ENCODE data around the gene TSGA10IP. TPM values are rescaled to one million over a fixed set of nuclear protein-coding genes. Genes with fewer than 3 reads are reported as not detected.

The TSGA10IP gene
- total RNA-seq, 2 experiments from 2014 or later = not detected

- Histone ChIP-seq H3K27ac (ENCODE audit: low read depth in 1 of 2, low read length in 2 of 2) (peak within 1 kb of the TSS; percentile 83 to 86), H3K9me3 (ENCODE audit: control insufficient read depth in 1 of 2, insufficient read depth in 1 of 2, low read length in 2 of 2) (no peaks in the 10 kb centered on the region), H3K4me1 (ENCODE audit: insufficient read depth, low read length) (peaks cover 54% of the 10 kb centered on the region), H3K27me3 (ENCODE audit: control insufficient read depth in 1 of 2, insufficient read depth in 2 of 2, low read length in 2 of 2) (no peaks in the 10 kb centered on the region), H3K36me3 (ENCODE audit: insufficient read depth, low read length) (peaks cover 42% of the 10 kb centered on the region), H3K4me3 (ENCODE audit: low read length) (peak within 1 kb of the TSS; percentile 100)
- intact Hi-C loops (cut with DNase I, micrococcal nuclease) = loop anchor here (1.0 to 5.0 kb wide), 10 partner anchors 9 to 133 kb away; partner anchors contain the start of genes FIBP (in 2 of the 2), FOSL1 (in 2 of the 2), SART1 (in 2 of the 2) and BANF1 (in 1 of the 2)
- ChIA-PET POLR2A (interaction anchor here (0.6 to 6.6 kb wide), 11 partner anchors 9 to 349 kb away, joined by 3 to 104 read pairs (median 8); partner anchors contain the start of genes CCDC85B, CFL1, FIBP and FOSL1), CTCF (interaction anchor here (0.9 to 3.2 kb wide), 4 partner anchors 30 to 59 kb away, joined by 3 to 21 read pairs (median 8); partner anchors contain the start of genes CCDC85B, FIBP and MUS81)
- DNase-seq = peak; percentile 97 to 100 (median 99)
- TF ChIP-seq, protein P1, sequence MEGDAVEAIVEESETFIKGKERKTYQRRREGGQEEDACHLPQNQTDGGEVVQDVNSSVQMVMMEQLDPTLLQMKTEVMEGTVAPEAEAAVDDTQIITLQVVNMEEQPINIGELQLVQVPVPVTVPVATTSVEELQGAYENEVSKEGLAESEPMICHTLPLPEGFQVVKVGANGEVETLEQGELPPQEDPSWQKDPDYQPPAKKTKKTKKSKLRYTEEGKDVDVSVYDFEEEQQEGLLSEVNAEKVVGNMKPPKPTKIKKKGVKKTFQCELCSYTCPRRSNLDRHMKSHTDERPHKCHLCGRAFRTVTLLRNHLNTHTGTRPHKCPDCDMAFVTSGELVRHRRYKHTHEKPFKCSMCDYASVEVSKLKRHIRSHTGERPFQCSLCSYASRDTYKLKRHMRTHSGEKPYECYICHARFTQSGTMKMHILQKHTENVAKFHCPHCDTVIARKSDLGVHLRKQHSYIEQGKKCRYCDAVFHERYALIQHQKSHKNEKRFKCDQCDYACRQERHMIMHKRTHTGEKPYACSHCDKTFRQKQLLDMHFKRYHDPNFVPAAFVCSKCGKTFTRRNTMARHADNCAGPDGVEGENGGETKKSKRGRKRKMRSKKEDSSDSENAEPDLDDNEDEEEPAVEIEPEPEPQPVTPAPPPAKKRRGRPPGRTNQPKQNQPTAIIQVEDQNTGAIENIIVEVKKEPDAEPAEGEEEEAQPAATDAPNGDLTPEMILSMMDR (IDR thresholded peaks at IDR 0.05) = no peak
- ATAC-seq (ENCODE audit: poor library complexity) = peak; percentile 88
- Mint-ChIP-seq H3K27ac (peak within 1 kb of the TSS; percentile 92), H3K4me3 (peak within 1 kb of the TSS; percentile 94), H3K4me1 (ENCODE audit: low read depth) (peaks cover 47% of the 10 kb centered on the region), H3K9me3 (no peaks in the 10 kb centered on the region), H3K27me3 (no peaks in the 10 kb centered on the region), H3K36me3 (ENCODE audit: low read depth) (peaks cover 48% of the 10 kb centered on the region)
Observed at GRCh38 chr11:65919141-65919572, 26.1 kb upstream of the TSGA10IP start, which contains the start of gene DRAP1. DRAP1 (plus strand) TSS chr11:65919426; CDS start chr11:65919502, 76 bp downstream.

- Histone ChIP-seq H3K4me3 (ENCODE audit: low read length) (peak overlapping the region; percentile 84), H3K9me3 (ENCODE audit: control insufficient read depth in 1 of 2, insufficient read depth in 1 of 2, low read length in 2 of 2) (no peaks in the 10 kb centered on the region), H3K27me3 (ENCODE audit: control insufficient read depth in 1 of 2, insufficient read depth in 2 of 2, low read length in 2 of 2) (no peaks in the 10 kb centered on the region), H3K4me1 (ENCODE audit: insufficient read depth, low read length) (peaks cover 54% of the 10 kb centered on the region), H3K27ac (ENCODE audit: low read depth in 1 of 2, low read length in 2 of 2) (peak overlapping the region; percentile 59 to 70), H3K36me3 (ENCODE audit: insufficient read depth, low read length) (peaks cover 42% of the 10 kb centered on the region)
- ChIA-PET POLR2A (interaction anchor here (1.0 to 6.6 kb wide), 5 partner anchors 8 to 348 kb away, joined by 3 to 104 read pairs (median 6); partner anchors contain the start of genes CCDC85B, FIBP and SART1), CTCF (interaction anchor here (0.9 to 3.2 kb wide), 3 partner anchors 31 to 60 kb away, joined by 3 to 21 read pairs (median 10); partner anchors contain the start of genes CCDC85B, FIBP and MUS81)
- H3K9me3 Mint-ChIP-seq = no peaks in the 10 kb centered on the region
- DNase-seq (peak in 10 of 14 experiments; percentile 33 to 83 (median 56)), ATAC-seq (ENCODE audit: poor library complexity) (peak; percentile 27)
- intact Hi-C loops (cut with DNase I, micrococcal nuclease) = loop anchor here (1.0 to 5.0 kb wide), 10 partner anchors 9 to 133 kb away; partner anchors contain the start of genes FIBP (in 2 of the 2), FOSL1 (in 2 of the 2), SART1 (in 2 of the 2) and BANF1 (in 1 of the 2)
- peak overlapping the region; percentile 93 for H3K4me3 Mint-ChIP-seq
- peaks cover 44% of the 10 kb centered on the region for H3K4me1 Mint-ChIP-seq (ENCODE audit: low read depth)
- peak overlapping the region; percentile 92 for H3K27ac Mint-ChIP-seq
- no peaks in the 10 kb centered on the region for H3K27me3 Mint-ChIP-seq
- TF ChIP-seq, protein P1 (IDR thresholded peaks at IDR 0.05) = no peak
- H3K36me3 Mint-ChIP-seq (ENCODE audit: low read depth) = peaks cover 48% of the 10 kb centered on the region
Observed at GRCh38 chr11:65919573-65920371, 25.5 kb upstream of the TSGA10IP start.

- CTCF ChIA-PET = interaction anchor here (0.9 to 3.2 kb wide), 3 partner anchors 32 to 60 kb away, joined by 3 to 21 read pairs (median 10); partner anchors contain the start of genes CCDC85B, FIBP and MUS81
- POLR2A ChIA-PET = interaction anchor here (1.0 to 6.6 kb wide), 5 partner anchors 7 to 347 kb away, joined by 3 to 104 read pairs (median 6); partner anchors contain the start of genes CCDC85B, FIBP and SART1
- TF ChIP-seq, protein P1 (IDR thresholded peaks at IDR 0.05) = no peak
Observed at GRCh38 chr11:65920372-65920802, 24.9 kb upstream of the TSGA10IP start.

More at GRCh38 chr11:65920372-65920802, 24.9 kb upstream of the TSGA10IP start:
- no peaks in the 10 kb centered on the region for H3K27me3 ChIP-seq (ENCODE audit: control insufficient read depth in 1 of 2, insufficient read depth in 2 of 2, low read length in 2 of 2)
- peak overlapping the region; percentile 93 for H3K4me3 Mint-ChIP-seq
- ATAC-seq (ENCODE audit: poor library complexity) (no peak), DNase-seq (no peak)
- peaks cover 48% of the 10 kb centered on the region for H3K36me3 Mint-ChIP-seq (ENCODE audit: low read depth)
- peak overlapping the region; percentile 59 to 70 for H3K27ac ChIP-seq (ENCODE audit: low read depth in 1 of 2, low read length in 2 of 2)
- H3K4me3 ChIP-seq (ENCODE audit: low read length) = peak overlapping the region; percentile 84
- H3K27me3 Mint-ChIP-seq = no peaks in the 10 kb centered on the region
- no peaks in the 10 kb centered on the region for H3K9me3 ChIP-seq (ENCODE audit: control insufficient read depth in 1 of 2, insufficient read depth in 1 of 2, low read length in 2 of 2)
- H3K4me1 ChIP-seq (ENCODE audit: insufficient read depth, low read length) = peaks cover 54% of the 10 kb centered on the region
- H3K27ac Mint-ChIP-seq = peak overlapping the region; percentile 92
- peaks cover 37% of the 10 kb centered on the region for H3K4me1 Mint-ChIP-seq (ENCODE audit: low read depth)
- intact Hi-C loops (cut with DNase I, micrococcal nuclease) = no loop called here
- peaks cover 45% of the 10 kb centered on the region for H3K36me3 ChIP-seq (ENCODE audit: insufficient read depth, low read length)
- H3K9me3 Mint-ChIP-seq = no peaks in the 10 kb centered on the region
